GM19328 (cell line): ENCODE measurements around the gene RGS7.
A peak's percentile ranks its signal among the peaks of the same experiment; 100 is the strongest.

Experiments used
- ATAC-seq: cut with Tn5 transposase; IDR thresholded peaks from one replicate; pipeline ENCODE4 v1.9.1; 2021; ENCODE audit warnings: mild to moderate bottlenecking, moderate library complexity; ENCODE audit not compliant: unreplicated experiment

Gene RGS7

DNA sequence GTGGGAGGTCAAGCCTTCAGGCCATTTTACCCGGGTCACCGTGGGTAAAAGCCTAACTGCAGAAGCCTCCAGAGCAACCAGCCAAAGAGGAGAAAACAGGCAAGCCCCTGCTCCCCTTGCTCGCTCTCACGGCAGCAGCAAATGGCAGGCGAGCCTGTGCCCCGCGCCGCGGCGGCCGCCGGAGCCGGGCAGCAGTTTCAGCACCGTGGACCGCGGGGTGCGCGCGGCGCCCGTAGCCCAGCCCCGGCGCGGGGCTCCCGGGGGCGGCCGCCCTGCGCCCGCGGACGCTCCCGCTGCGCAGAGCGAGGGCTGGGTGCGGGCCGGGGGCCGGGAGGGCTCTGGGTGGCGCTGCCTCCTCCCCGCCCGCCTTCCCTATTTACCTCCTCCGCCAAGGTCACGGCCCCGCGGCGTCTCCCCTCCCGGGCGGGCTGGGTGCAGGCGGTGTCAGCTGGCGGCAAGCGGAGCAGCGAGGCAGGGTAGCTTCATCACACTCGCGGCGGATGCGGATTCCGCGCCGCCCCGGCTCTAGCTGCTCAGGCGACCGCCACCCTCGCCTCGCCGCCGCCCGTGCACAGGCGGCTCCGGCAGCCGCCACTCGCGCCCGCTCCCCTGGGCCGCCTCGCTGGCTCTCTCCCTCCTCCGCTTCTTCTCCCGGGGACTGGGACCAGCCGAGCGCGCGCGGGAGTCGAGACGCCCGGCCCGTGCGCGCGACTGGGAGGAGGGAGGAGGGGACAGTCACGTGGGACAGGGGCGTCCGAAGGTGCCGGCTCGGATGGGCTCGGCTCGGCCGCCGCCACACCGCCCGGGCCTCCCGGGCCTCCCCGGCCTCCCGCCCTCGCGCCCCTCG is at the start of gene RGS7:
RGS7 (minus strand) TSS at position 687 of the 847 bp plus-strand sequence.
- peak; percentile 55 for ATAC-seq

DNA sequence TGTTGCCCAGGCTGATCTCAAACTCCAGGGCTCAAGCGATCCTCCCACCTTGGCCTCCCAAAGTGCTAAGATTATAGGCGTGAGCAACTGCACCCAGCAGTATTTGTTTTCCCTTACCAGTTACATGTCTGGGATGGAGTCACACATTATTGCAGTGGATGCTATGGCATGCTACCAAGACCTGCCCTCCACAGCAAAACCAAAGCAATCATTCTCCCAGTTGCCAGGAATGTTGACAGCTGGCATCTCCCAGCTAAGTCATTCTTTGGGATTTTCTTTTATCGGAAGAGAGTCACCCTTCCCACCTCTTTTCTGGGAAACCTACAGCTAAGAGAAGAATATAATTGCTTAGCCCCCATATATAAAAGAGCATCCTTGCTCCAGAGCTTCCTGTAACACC is 49.4 kb upstream of the RGS7 start:
- no peak for ATAC-seq

DNA sequence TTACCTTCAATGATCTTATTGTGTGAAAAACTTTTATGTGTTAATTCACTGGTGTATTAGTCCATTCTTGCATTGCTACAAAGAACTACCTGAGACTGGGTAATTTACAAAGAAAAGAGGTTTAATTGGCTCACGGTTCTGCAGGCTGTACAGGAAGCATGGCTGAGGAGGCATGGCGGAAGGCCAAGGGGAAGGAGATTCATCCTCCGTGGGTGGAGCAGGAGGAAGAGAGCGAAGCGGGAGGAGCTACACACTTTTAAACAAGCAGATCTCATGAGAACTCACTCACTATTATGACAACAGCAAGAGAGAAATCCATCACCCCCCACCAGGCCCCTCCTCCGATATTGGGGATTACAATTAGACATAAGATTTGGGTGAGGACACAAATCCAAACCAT is 44.2 kb upstream of the RGS7 start:
- ATAC-seq, result no peak

DNA sequence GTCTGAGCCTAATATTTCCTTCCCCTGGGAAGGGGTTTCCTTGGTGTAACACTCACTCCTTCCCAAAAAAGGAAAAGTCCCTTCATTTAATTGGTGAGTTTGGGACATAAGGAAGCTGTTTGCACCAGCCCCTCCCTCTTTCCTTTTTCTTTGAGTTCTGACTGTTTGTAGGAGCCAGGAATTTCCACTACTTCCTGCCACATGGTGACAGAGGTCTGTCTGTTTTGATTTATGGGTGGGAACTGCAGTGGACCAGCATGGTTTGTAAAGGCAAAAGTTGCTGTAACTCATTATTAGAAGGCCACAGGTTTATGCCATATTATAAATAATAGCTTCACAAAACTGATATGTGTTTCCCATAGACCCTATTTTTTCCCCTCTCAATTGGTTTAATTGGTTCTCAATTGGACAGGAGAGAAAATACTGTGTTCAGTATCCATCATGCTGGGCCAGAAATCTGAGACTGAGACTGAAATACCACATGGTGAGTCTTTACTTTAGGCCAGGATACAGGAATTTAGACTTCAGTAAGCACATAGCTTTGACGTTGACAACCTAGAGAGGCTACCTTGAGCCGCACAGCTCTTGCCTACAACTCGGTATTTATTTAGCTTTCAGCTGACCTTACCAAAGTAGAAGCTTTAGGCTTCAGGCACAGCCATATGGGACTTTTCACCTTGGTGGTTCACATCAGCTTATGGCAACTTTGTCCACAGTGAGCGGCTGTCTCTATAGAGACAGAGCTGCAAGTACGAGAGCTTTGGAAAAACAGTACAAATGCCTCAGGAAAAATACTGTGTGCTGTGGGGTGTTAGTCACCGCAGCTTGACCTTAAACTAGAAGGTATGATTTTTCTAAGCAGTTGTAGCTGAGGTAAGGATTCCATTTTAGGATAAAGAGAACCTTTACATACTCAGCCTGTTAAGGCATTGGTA is 40.0 kb upstream of the RGS7 start:
- ATAC-seq, result no peak

DNA sequence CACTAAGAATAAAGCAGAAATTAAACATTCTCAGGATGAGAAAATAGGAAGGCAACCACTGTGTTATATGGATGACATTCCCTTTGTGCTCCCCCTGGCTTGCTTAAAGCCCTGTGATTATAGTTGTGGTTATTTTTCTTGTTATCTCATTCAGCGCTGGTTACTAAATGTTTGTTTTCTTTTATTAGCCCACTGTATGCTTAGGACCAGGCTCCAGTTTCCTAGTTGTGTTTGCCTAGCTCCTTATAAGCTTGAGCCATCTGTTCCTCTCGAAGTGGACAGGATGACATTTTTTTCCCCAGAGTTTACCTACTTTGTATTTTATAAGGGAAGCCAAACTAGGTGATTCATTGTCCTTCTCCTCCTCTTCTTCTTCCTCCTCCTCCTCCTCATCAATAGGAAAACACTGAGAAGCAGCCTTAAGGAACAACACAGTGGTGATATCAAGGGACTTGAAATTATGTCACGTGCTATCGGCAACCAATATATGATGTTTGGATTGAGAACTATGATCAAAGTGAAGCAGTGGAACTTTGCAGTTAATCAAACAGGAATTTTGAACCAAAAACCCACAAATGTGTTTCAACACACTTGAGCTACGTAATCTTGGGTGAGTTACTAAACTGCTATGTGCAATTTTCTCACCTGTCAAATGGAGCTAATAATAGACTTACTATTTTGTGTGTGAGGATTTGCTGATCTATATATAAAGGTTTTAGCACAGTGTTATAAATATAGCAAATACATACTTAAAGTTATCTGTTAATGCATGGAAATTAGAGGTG is 35.1 kb upstream of the RGS7 start:
- ATAC-seq, result no peak

DNA sequence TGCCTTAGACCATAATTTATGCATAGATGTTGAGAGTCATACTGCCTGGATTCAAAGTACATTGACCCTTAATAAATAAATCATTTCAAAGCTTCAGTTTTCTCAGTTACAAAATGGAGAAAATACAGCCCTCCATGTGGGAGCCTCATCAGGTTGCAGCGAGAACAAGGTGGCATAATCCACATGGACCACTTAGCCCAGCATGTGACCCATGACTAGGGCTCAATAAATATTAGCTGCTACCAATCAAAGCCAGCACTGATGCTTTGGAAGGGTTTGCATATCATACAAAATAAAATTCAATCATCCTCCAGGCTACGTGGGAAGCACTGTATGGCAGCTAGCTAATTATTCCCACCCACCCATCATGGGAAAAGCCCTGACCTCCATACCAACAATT is 33.5 kb upstream of the RGS7 start:
- ATAC-seq, result no peak

DNA sequence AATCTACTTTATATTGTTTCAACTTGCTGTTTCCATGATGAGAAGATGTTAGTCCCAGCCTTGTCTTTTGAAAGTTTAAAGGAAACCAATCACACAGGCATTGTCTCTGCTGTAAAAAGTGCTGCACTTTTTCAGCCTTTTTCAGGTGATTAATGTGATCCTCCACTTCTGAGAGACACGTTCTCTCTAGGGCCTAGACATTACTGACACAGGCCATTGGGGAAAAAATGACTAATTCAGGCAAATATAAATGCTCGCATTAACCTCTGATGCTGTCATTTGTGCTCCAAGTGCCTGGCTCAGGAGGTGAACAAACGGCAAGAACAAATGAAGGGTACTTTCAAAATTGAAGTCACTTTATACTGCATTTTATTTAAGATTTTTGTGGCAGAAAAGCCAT is 32.4 kb upstream of the RGS7 start:
- ATAC-seq, result no peak

DNA sequence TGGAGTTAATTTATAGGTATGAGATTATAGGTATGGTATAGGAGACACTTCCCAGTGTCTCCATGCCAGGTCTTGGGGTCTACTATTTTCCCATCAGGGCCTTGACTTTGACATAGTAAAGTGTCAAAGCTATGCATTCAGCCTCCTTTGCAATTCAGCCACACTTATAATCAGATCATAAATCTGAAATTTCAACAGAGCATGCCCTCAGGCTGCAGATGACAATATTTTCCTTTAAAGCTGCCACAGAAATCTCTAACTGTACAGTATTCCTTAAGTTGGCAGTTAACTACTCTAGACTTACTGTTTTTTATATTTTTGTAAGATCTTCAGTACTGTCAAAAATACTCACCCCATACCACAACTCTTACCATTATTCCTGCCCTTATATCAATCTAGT is 30.2 kb upstream of the RGS7 start:
- ATAC-seq, result no peak

DNA sequence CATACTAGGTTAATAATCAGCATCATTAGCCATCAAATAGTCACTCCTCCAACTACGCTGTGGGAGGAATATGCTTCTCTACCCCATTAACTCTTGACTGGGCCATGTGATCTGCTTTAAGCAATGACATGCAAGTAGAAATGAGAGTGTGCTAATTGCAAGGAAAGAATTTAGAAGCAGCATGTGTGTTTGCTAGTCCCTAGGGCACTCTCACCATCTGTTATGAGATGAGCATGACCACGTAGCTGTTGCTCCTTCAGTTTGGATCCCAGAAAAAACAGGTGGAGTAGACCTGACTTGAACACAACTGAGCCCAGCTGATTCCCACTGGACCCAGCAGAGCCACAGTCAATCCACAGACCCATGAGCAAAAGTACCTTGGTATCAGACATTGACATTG is 19.7 kb upstream of the RGS7 start:
- ATAC-seq, result no peak

DNA sequence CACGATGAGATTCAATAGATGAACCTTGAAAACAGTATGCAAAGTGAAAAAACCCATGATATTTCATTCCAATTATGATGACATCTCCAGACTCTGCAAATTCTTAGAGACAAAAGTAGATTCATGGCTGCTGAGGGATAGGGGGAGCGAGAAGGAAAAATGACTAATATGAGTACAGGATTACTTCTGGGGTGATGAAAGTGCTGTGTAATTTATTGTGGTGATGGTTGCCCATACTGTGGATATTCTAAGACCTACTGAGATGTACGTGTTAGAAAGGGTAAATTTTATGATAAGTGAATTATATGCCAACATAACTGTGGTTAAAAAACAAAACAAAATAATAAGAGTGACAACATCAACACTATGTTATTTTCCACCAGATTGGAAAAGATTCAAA is 18.9 kb upstream of the RGS7 start:
- no peak for ATAC-seq

DNA sequence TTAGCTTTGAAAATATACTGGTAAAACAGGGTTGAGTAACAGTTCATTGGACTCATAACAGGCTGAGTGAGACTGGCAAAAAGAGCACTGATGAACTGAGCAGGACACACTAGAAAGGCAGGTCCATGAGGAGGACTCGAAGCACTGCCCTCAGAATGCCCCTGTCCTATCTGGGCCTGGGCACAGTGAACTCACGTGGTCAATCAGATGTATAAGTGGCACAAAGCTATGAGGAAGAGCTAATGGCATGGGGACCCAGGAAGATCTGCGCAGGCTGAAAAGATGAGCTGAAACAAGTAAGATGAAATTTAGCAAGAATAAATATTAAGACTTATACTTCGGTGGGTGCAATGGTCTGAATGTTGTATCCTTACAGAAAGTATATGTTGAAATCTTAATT is 9.2 kb upstream of the RGS7 start:
- no peak for ATAC-seq

DNA sequence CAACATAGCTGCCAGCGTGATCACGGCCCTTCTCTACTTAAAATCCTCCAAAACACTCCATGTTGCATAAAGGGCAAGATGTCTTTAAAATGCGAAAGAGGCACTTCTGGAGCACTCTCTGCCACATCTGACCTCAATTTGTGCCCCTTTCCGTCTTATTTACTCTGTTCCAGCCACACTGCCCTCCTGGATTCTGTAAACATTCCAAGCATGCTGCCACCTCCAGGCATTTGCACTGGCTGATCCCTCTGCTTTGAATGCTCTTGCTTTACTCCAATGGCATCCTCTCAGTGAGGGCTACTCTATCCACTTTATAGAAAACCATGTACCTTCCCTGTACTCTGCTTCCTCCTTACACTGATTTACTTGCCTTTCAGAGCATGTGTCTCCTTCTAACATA is 5.3 kb upstream of the RGS7 start:
- ATAC-seq, result no peak

DNA sequence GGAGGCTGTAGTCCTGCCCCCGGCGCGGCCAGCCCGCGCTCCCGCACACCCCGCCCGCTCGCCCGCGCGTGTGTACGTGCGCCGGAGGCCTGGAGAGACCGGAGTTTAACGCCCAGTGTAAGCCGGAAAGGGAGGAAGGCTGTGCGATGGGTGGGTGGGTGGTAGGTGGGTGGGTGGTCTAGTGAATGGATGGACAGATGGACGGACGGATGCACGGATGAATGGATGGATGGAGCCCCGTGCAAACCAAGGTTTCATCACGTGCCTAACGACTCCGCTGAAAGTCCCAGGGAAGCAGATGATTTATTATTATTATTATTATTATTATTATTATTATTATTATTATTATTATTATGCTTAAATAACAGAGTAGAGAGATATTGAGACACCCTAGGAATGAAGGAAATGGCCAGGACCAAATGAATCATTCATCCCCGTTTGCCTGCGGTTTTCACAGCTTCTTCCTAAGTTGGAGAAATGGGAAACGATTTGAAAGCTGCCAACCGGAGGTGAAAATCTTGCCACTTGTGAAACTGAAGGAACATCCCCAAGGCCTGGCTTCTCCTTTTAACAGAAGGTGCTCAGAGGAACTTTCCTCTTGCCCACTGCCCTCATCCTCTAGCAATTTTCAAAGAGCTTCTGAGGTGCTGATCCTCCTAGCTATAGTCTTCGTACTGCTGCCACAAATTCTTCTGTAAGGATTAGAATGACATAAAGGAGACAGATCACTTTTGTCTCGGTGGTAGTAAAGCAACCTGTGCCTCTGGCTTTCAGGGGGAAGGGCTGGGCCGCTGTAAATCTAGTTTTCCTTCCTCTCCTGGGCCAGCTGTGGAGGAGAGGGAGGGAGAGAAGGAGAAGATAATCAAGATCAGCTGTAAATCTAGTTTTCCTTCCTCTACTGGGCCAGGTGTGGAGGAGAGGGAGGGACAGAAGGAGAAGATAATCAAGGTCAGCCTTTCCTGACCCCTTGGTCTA is 648 bp upstream of the RGS7 start:
- no peak for ATAC-seq

DNA sequence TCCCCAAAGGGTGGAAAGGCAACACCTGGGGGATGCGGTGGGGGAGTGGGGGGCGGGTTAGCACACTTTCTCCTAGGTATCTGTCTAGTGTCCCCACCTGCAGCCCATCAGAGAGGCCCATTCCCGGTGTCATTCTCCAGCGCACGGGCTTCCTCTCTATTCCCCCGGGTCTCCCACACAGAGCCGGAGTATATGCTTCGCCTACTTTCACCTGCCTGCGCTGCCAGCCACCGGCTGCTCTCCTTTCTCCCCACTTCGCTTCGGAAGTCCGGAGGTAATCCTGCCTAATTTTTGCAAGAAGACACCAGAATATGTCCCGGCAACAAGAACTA is 852 bp downstream of the RGS7 start:
- ATAC-seq, result no peak

DNA sequence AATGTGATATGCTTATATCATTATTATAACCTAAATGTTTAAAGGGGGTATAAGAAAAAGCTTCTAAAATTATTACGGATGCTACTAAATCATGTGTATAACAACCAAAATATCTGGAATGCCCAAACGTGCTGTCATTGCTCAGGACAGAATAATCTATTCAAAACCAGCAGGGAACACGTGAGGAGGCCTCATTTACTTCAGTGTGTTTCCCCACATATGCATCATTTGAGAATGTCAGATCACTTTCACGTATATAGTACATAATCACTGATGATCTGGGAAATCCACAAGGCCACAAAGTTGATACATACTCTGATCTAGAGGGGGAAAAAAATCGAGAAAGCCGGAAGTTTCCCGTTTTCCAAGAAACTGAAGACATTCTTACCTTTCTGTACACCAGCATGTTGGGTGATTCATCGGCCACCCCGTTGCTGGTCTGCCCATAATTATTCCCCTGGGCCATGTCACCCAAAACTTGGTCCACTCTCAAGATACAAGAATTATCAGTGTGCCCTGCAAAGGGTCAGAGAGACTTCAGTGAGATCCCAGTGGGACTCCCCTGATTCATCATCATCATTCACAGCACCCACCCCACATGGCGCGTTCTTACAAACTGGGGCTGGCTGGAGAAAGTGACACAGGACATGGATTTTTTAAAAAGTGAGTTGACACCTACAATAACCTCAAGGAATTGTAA is 1.5 kb downstream of the RGS7 start:
- ATAC-seq, result no peak

DNA sequence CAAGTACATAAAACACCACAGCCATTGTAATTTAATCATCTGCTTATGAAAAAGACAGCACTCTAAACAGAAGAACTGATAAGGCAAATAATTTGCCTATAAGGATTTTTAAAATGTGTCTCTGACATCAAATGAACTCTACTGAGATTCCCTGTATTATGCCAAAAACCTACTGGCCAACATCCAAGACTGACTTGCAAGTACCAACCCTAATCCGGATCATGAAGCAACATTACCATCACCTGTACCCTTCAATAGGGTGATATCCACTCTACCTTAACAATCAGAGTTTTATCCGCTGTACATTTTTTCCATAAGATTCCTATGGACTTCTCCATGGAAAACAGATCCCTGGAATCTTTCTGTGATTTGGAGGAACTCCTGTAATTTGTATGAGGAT is 4.6 kb downstream of the RGS7 start:
- ATAC-seq, result no peak

DNA sequence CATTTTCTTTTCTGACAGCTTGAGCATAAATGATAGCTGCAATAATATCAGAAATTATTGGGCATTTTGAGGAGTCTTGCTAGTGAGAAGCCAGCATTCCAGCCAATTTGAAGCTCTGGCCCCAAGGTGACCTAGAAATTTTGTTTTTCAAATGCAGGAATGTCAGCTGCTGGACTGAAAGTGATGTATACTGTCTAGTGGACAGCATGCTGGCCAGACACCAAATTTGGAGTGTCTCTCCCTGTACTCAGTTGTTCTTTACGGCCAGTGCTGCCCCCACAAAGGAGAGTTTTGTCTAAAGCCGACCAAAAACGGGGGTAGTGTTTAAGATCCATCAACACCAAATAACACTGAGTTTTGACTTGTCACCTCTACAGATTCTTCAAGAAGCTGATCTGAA is 5.2 kb downstream of the RGS7 start:
- ATAC-seq, result no peak

DNA sequence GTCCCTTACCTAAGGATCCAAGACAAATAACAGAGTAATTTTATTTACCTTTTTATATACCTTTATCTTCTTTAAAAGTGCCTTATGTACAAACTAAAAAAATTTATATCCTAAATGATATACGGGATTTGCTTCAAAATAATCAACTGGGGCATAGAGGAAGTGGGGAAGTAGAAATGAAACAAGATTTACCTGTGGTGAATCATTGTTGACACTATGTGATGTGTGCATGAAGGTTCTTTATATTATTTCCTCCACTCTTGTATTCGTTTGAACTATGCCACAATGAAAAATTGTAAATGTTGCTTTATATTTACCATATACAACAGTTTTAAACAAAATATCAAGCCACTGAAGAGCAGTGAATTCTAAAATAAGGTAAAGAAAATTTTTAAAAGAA is 13.0 kb downstream of the RGS7 start:
- ATAC-seq, result no peak

DNA sequence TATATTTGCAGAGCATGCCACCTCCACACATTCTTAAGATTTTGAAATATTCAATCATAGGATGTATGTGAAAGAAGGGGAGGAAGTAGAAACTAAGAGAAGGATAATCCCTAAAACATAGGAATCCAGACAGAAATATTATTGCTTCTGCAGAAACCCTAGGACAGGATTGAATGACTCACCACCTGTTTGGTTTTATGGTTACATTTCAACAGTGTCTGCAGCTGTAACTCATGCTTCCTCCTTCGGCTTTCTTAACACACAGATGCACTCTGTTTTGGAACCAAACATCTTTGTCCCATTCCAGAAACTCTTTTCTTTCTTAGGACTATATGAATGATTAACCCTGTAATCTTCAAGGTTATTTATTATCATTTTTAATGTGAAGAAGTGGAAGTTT is 20.7 kb downstream of the RGS7 start:
- no peak for ATAC-seq

DNA sequence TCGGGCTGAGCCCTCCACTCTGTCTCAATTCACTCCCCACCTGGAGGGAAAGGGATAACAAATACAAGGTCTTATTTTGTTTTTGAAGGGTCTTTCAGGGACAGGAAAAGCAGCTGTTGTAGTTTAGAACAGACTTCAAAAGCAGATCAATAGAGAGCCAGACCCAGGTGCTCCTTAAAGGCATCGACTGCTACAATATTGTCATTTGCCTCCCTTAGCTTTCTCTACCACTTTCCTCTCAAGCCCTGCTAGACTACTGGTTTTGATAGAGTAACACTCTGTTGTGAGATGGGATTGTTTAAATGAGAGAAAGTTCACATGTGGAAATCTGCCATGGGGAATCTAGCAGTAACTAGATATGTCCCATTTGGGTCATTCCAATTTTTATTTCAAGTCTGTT is 24.0 kb downstream of the RGS7 start:
- ATAC-seq, result no peak
